ENCODE data around the gene CCDC93.
"Not testable (repeated sequence)": the region's sequence is repeated elsewhere in the genome, so short reads cannot be mapped to it uniquely, and the experiment has no call there.

Gene CCDC93

DNA sequence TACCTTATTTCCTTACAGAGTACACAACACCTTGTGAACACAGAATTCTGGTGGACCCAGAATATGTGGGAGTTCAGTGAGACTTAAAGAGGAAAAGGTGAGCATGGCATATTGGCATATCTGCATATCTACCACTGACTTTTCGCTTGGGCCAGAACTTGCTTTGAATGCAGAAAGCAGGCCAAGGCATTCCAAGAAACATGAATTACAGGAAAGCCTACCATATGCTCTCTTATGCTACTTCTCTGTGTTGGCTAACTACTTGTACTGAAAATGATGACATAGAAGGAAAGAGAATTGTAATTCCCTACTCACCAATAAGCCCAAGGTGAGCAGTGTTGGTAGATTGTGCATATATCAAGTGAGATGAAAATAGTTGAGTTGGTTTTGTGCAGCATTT is 31.4 kb upstream of the CCDC93 start:
- DNase-seq (ENCODE audit: low spot score) = no peak

DNA sequence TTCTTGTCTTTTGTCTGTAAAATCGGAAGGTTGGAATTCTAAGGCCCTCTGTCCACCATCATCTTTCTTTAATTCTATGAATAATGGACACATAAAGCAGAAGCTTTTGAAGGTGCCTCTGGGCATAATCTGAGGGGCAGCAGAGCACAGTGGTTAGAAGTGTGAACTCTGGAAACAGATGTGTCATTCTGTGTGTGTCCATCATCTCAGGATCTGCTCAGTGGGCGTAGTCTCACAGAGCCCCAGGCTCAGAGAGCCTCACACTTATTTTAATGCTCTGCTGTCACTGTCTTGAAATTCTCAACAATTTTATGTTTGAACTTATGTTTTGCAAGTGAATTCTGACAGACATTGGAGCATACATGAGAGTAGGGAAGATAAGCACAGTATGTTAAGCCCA is 31.0 kb upstream of the CCDC93 start:
- DNase-seq (ENCODE audit: low spot score) = no peak

DNA sequence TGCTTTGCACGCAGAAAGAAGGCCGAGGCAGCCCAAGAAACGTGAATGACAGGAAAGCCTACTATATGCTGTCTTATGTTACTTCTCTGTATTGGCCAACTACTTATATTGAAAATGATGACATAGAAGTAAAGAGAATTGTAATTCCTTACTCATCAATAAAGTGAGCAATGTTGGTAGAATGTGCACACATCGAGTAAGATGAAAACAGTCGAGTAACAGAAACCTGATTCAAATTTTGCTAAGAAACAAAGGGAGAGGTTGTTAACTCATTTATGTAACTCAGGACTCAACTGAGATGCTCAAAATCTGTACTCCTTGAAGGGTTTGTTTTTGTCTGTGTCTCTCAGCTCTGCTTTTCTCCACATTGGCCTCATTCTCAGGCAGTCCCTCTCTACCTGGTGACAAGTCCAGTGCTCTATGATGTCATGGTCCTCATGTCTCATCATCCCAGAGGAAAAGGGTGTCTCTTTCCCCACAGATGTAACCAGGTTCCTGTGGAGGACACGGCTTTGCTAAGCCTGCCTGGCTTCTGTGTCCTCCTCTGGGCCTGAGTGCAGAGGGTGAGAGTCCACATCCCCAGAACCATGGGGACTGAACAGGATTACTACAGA is 30.3 kb upstream of the CCDC93 start:
- DNase-seq (ENCODE audit: low spot score) = no peak

DNA sequence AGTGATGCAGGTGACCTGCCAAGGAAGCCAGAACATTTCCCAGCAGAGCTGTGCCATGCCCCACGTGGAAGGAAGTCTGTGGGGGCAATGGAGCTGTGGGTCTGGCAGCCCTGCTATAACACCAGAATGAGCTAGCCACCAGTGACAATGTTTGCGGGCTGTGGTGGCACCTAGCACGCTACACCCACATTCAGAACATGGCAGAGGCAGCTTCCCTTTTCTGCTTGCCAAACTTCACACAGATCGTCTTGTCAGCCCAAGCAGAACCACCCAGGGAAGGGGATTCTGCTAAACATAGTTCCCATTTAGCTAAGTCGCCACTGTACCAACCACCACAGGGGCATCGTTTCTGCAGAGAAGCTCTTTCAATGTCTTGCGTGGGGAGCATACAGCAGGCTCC is 27.0 kb upstream of the CCDC93 start:
- DNase-seq (ENCODE audit: low spot score) = no peak

DNA sequence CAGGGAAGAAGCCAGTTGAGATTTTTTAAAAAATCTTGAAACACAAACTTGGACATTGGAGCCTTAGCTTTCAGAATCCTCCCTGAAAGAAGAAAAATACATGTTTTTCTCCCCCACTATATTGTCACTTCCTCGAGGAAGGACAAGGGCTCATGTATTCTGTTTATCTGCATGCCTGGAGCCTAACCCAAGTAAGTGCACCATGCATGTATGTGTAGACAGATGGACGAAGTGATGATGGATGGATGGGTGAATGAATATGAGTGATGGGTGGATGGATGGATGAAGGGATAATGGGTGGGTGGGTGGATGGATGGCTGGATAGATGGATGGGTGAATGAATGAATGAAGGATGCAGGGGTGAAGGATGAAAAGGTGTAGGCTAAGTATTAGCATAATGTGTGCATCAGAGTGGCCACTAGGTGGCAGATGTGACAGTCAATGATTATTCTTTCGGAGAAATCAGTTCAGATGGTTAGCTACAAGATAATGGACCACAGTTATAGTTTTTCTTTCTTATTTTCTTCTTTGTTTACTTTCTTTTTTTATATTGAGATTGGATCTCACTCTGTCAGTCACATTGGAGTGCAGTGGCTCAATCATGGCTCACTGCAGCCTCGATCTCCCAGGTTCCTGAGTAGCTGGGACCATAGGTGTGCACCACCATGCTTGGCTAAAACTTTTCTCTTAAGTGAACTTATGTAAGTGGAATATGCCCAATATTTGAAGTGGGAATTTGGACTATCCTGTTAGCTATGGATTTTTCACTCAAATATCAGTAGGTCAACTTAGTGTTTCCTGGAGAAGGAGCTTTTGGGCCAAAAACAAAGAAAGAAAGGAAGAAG is 18.5 kb upstream of the CCDC93 start:
- DNase-seq (ENCODE audit: low spot score) = peak; percentile 55

DNA sequence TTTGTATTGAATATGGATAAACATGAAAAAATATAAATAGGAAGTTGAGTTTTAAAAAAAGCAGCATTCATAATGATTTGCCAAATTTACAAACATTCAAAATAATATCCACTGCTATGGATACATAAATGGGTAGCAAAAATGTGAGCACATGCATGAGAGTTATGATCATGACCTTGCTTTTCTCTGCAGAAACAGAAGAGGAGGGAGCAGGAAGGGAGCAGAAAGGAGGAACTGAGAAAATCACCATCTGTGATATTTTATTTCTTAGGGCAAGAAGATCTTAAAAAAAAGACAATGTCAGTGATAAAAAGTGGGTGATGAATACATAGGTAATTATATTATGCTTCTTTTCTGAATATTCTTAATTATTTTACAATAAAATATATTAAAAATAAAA is 17.7 kb upstream of the CCDC93 start:
- DNase-seq (ENCODE audit: low spot score) = no peak

DNA sequence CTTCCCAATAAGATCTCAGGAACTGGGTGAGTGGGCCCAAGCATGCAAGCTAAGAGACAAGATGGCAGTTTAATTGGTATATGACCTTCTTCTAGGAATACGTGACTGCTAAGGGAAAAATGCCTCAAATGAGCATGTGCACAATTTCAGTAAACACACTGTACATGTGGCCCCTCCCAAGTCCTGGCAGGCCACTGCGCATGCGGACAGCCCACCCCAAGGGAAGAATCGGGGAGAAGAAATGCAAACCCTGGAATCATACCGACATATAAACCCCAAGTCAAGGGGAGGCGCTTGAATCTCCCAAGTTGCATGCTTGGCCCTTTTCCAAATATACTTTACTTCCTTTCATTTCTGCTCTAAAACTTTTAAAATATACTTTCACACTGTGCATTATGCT is 15.2 kb upstream of the CCDC93 start:
- DNase-seq (ENCODE audit: low spot score) = no peak

DNA sequence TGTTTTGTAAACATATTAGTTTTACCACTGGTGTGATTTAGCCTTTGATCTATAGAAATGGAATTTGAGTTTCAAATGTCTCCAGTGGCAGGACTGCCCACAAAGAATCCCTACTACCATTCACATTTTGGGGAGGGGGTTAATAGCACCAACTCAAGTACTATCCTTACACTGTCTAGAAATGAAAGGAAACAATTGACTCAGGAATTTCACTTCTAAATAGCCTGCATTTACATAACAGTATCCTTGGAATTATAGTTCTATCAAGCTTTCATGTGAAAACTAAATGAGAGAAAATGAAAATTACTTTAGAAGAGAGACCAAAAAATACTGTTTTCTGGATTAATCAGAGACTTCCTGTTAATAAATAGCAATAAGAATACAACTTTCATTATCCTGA is 7.5 kb upstream of the CCDC93 start:
- no peak for DNase-seq (ENCODE audit: low spot score)

DNA sequence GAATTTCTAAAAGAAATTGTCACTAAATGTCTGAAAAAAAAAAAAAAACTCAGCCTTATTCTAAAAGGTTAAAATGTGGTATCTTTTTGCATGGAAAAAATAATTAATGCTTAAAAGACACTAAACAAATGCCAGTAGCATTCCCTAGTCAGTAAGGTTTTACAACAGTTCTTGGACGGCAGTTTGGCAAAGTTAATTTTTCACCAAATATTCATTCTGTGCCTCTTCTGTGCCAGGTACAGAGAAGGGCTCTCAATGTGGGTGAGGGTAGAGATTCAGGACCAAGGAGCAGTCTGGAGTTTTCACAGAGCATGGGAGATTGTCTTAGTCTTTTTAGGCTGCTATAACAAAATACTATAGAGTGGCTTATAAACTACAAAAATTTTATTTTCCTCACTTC is 6.0 kb upstream of the CCDC93 start:
- no peak for DNase-seq (ENCODE audit: low spot score)

DNA sequence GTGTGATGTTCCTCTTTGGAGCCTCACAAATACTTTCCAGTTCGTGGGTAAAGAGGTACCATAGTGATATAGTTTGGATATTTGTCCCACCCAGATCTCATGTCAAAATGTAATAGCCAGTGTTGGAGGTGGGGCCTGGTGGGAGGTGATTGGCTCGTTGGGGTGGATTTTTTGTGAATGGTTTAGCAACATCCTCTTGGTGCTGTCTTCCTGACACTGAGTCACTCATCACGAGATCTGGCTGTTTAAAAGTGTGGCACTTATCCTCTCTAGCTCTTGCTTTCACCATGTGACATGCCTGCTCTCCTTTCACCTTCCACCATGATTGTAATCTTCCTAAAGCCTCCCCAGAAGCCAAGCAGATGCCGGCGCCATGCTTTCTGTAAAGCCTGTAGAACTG is 3.0 kb upstream of the CCDC93 start:
- DNase-seq (ENCODE audit: low spot score) = peak; percentile 47

DNA sequence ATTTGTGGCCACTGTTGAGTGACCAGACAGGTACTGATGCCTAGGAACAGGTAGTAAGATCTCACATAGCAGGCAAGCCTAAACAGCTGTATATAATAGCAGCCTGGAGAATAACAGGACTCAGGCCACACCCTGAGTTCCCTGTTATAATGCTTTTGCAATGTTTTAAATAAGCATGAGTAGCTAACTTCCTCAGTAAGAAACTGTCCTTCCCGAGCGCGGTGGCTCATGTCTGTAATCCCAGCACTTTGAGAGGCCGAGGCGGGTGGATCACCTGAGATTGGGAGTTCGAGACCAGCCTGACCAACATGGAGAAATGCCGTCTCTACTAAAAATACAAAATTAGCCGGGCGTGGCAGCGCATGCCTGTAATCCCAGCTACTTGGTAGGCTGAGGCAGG is 1.9 kb upstream of the CCDC93 start:
- not testable (repeated sequence) for DNase-seq (ENCODE audit: low spot score)

DNA sequence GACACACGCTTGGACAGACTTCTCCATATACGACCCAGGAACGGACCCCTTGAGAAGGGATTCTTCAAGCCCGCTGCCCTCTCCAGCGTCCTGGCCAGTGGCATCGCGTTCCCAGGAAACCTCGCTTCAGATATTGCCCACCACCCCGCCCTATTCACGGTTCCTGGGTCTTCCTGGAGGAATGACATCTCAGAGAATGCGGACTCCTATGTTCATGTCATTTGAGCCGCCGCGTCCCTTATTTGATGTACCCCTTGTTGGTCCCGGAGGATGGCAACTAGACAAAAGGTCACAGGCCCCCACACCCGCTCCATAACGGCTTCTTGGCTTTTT is 588 bp upstream of the CCDC93 start:
- DNase-seq (ENCODE audit: low spot score) = no peak

DNA sequence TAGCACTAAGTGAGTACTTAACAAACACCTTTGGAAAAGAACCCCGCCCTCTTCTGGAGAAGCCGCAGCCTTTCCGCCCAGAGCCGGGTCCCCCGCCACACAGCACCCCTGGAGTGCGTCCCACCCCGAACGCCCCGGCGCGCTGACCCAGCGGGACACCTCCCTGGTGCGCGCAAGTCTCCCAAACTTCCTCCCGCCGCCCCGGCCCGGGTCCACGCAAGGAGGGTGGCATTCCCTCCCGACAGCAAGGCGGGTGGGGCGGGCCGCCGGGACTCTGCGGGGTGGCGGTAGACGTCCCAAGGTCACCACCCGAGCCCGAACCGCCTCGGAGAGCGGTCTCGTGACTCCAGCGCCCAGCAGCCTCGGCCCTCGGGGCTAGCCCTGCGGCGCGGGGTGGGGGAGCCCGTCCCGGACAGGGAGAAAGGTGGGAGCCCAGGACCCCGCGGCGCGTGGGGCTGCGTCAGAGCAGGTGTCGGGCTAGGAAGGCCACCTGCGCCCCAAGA is 598 bp downstream of the CCDC93 start:
- peak; percentile 47 for DNase-seq (ENCODE audit: low spot score)

DNA sequence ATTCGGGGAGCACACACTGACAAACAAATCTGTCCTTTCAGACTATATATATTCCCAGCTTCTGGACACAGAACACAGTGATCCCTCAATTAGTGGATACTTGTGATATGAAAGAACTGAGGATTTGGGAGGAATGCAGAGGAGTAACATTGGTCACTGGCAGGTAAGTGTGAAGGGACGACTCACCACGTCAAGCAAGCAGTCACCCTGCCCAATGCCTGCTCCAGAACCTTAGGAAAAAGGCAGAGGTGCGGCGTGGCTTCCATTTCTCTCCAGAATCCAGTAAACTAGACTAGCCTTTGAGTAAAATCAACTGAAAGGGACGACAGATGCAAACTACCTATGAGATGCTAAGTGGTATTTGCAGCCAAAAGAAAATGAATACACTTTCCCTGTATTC is 1.1 kb downstream of the CCDC93 start:
- peak; percentile 18 for DNase-seq (ENCODE audit: low spot score)

DNA sequence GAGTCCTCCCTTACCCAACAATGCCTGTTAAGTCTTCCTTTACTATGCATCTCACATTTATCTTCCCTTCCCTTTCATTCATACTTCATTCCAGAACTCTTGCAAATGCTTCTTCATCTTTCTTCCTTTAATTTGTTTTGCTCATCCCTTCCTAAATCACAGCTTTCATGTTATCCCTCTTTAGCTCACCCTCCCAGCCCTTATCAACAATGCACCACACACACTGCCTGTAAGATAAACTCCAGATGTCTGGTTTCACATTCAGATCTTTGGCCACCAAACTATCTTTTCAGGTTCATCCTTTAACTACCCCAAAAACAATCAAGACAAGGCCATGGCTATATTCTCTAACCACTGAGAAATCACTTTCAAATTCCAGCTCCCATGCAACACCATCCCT is 3.4 kb downstream of the CCDC93 start:
- no peak for DNase-seq (ENCODE audit: low spot score)

DNA sequence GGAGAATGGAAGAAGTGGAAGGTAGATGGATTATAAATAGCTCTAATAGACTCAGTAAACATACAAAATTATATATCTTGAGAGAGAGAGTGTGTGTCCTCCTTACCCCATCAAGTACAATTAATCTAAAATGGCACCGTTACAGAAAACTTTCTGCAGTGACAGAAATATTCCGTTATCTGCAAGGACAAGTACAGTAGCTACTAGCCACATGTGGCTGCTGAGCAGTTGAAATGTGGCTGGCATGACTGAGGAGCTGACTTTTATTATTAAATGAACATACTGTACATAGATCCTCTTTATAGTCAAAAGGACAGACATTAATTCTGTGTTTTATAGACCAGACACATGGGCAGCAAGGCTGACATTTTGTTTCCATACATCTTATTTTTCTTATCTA is 7.0 kb downstream of the CCDC93 start:
- no peak for DNase-seq (ENCODE audit: low spot score)

DNA sequence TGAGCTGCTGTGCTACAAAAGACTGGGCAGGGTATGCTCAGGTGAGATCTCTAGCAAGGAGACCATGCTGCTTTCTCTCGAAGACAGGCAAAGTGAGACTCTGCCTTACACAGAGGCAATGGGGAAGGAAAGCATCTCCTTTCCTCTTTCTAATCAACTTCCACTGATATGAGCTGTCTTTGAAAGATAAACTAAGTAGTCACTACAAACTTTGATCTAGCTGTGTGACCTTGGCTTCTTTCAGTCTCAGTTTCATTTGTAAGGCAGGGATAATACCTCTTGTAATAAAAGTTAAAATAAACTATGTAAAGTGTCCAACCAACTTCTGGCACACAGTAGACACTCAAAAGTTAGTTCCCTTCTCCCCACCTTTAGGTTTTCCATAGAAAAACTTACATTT is 7.5 kb downstream of the CCDC93 start:
- DNase-seq (ENCODE audit: low spot score) = no peak

DNA sequence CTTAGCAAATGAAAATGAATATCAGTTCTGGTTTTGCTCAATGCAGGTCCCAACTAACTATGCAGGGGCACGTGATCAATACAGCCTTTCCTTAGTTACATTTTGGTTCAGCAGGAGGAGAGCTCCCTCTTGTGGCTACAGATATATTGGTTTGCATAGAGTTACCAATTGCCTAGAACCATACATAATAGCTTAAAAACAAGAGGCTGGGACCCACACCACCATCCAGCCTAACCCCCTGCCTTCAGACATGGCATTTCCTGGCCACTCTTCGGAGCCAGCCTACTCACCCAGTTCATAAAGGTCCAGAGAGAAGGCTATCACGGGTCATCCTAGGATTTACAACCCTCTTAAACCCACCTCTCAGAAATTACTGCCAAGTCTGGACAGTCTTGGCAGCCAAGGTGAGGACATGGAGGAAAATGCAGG is 10.5 kb downstream of the CCDC93 start:
- DNase-seq (ENCODE audit: low spot score) = peak; percentile 79

DNA sequence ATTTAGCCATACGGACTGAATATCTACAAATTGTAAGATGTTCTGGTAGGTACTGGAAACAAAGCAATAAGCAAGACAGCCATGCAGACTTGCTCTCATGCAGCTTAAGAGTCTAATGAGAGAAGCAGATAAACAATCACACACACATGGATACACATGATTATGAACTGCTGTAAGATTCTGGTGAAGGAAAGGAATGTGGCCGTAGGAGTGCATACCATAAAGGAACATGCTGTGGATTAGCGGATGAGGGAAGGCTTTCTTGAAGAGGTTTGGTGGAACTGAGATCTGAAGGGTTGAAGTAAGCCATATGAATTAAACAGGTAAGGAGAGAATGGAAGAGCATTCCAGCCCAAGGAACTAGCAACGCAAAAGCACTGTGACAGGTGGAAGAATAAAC is 13.8 kb downstream of the CCDC93 start:
- DNase-seq (ENCODE audit: low spot score) = no peak

DNA sequence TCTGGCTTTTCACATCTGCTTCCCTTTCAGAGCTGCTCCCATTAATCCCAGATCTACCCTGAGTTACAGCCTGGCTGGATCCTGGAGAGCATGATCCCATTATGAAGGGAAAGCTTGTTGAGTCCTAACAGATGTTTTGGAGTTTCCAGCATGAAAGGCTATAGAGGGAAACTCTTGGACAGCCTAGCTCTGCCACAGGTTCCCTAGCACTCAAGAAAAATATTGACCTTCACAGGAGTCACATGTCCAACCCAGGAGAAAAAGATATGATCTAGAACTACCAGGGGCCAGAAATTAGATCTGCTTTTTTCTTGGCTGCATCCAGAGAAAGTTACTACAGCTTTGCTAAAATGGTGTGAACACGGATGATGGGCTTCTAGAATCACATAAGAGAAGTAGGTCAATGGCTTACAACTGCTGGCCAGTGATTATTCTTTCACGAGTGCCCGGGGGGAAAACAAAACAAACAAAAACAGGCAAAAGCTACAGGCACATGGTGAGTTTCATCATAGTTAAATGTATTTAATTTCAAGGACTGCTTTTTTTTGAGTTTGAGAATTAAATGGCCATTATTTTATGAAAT is 15.9 kb downstream of the CCDC93 start:
- no peak for DNase-seq (ENCODE audit: low spot score)

DNA sequence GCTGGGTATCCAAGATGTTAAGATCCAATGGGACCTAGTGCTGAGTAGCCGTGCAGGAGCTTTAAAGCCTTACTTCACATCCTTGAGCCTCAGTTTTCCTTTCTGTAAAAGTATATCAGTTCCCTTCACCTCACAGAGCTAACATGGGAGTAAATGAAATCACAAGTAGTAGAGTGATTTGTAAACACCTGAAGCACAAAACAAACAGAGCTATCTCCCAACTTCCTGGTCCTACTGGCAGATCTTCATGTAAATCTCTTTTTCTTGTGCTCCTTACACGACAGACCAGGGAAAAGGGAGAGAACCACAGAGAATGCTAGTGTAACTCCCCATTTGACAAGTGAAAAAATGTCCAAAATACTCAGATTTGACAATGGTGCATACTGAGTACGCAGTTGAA is 17.3 kb downstream of the CCDC93 start:
- DNase-seq (ENCODE audit: low spot score) = no peak

DNA sequence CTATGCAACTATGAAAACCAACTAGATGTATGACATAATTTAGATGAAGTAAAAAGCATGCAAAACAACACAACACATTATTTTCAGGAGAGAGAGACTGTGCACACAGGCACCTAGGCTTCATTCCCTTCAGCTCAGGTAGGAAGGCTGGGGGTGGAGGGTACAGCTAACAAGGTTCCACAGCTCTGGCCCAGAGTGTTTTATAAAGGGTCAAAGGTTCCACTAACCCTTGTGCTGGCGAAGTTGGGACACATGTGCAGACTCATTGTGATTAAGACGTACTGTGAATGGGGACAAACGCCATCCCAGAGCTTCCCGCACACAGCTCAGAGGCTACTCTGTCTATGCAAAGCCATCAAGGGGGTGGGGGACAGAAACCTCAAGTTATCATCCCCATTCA is 19.1 kb downstream of the CCDC93 start:
- DNase-seq (ENCODE audit: low spot score) = no peak

DNA sequence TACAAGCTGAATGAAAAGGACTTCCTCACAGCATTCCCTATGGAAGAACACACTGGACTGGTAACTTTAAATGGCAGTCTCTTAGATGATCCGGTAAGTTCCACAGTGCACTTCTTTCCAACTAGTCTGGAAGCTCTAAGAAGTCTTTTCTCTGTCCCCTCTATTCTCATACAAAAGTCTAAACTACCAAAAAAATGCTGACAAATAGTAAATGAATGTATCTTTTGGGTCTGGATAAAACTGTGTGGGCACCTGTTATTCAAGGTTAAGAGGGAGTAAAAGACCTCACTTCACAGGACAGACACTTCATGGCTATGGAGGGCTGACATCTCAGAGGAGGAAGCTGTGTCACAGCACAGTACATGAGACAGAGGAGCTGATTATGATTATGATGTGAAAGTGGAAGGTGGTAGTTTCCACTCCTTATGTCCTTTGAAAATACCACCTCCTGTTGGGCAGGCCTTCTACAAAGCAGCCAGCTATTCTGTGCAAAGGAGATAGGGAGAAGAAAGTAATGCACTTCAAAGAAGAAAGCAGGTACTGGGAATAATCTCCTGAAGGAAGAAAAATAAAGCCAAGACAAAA is 23.9 kb downstream of the CCDC93 start:
- DNase-seq (ENCODE audit: low spot score) = no peak
